Stimulated activated CD8-positive, alpha-beta memory T cell treated with anti-CD3 and anti-CD28 coated beads, Interleukin-2, amount 100 ng/mL, for 48 hours (primary cell): Measurements from ENCODE around the gene OGT.
"Not testable (repeated sequence)": the region's sequence is repeated elsewhere in the genome, so short reads cannot be mapped to it uniquely, and the experiment has no call there.

ENCODE experiments used
- DNase-seq, 2 donors: peaks; one replicate each; pipeline ENCODE4 v3.0.0-alpha.2; 2020; ENCODE audit warnings: low read depth in 2 of 2

The OGT gene

GRCh38 chrX:71532753-71533425, at the start of gene OGT:
Gene OGT (plus strand): TSS chrX:71533104. CDS start chrX:71533300, 196 bp downstream.
- peak; percentile 79 to 82 for DNase-seq

- DNase-seq: no peak
Measured at GRCh38 chrX:71487814-71488213, 45.1 kb upstream of the OGT start.

GRCh38 chrX:71489540-71489939, 43.4 kb upstream of the OGT start:
- no peak for DNase-seq

- peak; percentile 27 to 32 for DNase-seq
Measured at GRCh38 chrX:71492231-71493065, 40.5 kb upstream of the OGT start.

GRCh38 chrX:71493111-71493613, 39.7 kb upstream of the OGT start:
- no peak for DNase-seq

- not testable (repeated sequence) for DNase-seq
Measured at GRCh38 chrX:71495979-71496378, 36.9 kb upstream of the OGT start.

- DNase-seq: no peak
Measured at GRCh38 chrX:71496476-71496875, 36.4 kb upstream of the OGT start.

GRCh38 chrX:71502080-71502479, 30.8 kb upstream of the OGT start:
- not testable (repeated sequence) for DNase-seq

- DNase-seq: no peak
Measured at GRCh38 chrX:71504346-71504745, 28.6 kb upstream of the OGT start.

GRCh38 chrX:71509289-71509688, 23.6 kb upstream of the OGT start:
- DNase-seq: no peak

GRCh38 chrX:71510161-71510560, 22.7 kb upstream of the OGT start:
- DNase-seq: no peak

GRCh38 chrX:71513731-71514130, 19.2 kb upstream of the OGT start:
- DNase-seq: not testable (repeated sequence)

GRCh38 chrX:71514367-71515037, 18.4 kb upstream of the OGT start:
- DNase-seq: no peak

- no peak for DNase-seq
Measured at GRCh38 chrX:71515038-71515396, 17.9 kb upstream of the OGT start.

- DNase-seq: no peak
Measured at GRCh38 chrX:71525316-71525715, 7.6 kb upstream of the OGT start.

- no peak for DNase-seq
Measured at GRCh38 chrX:71532078-71532752, 689 bp upstream of the OGT start.

GRCh38 chrX:71533516-71533850, 579 bp downstream of the OGT start:
- no peak for DNase-seq

- peak in 1 of 2 donors; percentile 35 for DNase-seq
Measured at GRCh38 chrX:71533851-71534561, 1.1 kb downstream of the OGT start.

- no peak for DNase-seq
Measured at GRCh38 chrX:71534773-71535544, 2.1 kb downstream of the OGT start.

GRCh38 chrX:71536285-71536684, 3.4 kb downstream of the OGT start:
- no peak for DNase-seq

GRCh38 chrX:71537743-71538142, 4.8 kb downstream of the OGT start:
- no peak for DNase-seq
